H9 (cell line): ENCODE results near the gene EYA4. TPM values are rescaled to one million over a fixed set of nuclear protein-coding genes. Genes with fewer than 3 reads are reported as not detected.

Source experiments
- DNase-seq: peaks from one replicate; pipeline ENCODE4 v3.0.0-alpha.2; 2017
- H2AFZ ChIP-seq: one replicate; pipeline ENCODE4 v1.6.1; 2013; ENCODE audit warnings: mild to moderate bottlenecking, low read length, control low read depth, moderate library complexity
- H2AK5ac ChIP-seq: 2 replicates; pipeline ENCODE4 v1.6.1; 2013; ENCODE audit warnings: low read length, control low read depth, mixed read lengths; ENCODE audit not compliant: insufficient read length
- H2BK120ac ChIP-seq: one replicate; pipeline ENCODE4 v1.6.1; 2013; ENCODE audit warnings: low read depth, mild to moderate bottlenecking, low read length, control low read depth, inconsistent platforms; ENCODE audit not compliant: poor library complexity, severe bottlenecking
- H2BK12ac ChIP-seq: 2 replicates; pipeline ENCODE4 v1.6.1; 2013; ENCODE audit warnings: low read length, control low read depth, mixed read lengths, low read depth; ENCODE audit not compliant: insufficient read length
- H2BK15ac ChIP-seq: 2 replicates; pipeline ENCODE4 v1.6.1; 2013; ENCODE audit warnings: low read depth, low read length, control low read depth
- H2BK20ac ChIP-seq: one replicate; pipeline ENCODE4 v1.6.1; 2013; ENCODE audit warnings: low read depth, mild to moderate bottlenecking, low read length, control low read depth, inconsistent platforms; ENCODE audit not compliant: poor library complexity, severe bottlenecking
- H2BK5ac ChIP-seq: 2 replicates; pipeline ENCODE4 v1.6.1; 2013; ENCODE audit warnings: low read length, control low read depth, mixed read lengths; ENCODE audit not compliant: insufficient read length
- H3K14ac ChIP-seq: 2 replicates; pipeline ENCODE4 v1.6.1; 2013; ENCODE audit warnings: low read length, control low read depth; ENCODE audit not compliant: insufficient read depth
- H3K18ac ChIP-seq: 2 replicates; pipeline ENCODE4 v1.6.1; 2013; ENCODE audit warnings: low read depth, mild to moderate bottlenecking, mixed read lengths, low read length, control low read depth; ENCODE audit not compliant: insufficient read length
- H3K23ac ChIP-seq: 2 replicates; pipeline ENCODE4 v1.6.1; 2013; ENCODE audit warnings: low read length, control low read depth, mixed read lengths, low read depth; ENCODE audit not compliant: insufficient read length
- H3K23me2 ChIP-seq: 2 replicates; pipeline ENCODE4 v1.6.1; 2013; ENCODE audit warnings: low read depth, mild to moderate bottlenecking, mixed read lengths, low read length, control low read depth; ENCODE audit not compliant: insufficient read length, poor library complexity, severe bottlenecking
- H3K27ac ChIP-seq: 2 replicates; pipeline ENCODE4 v1.5.1; 2013; ENCODE audit warnings: low read length, control low read depth, mixed read lengths, low read depth; ENCODE audit not compliant: insufficient read length
- H3K27me3 ChIP-seq: 2 replicates; pipeline ENCODE4 v1.6.1; 2013; ENCODE audit warnings: low read length, control low read depth, inconsistent platforms; ENCODE audit not compliant: insufficient read depth
- H3K4ac ChIP-seq: 2 replicates; pipeline ENCODE4 v1.6.1; 2013; ENCODE audit warnings: low read depth, mild to moderate bottlenecking, control low read depth, inconsistent platforms, low read length, moderate library complexity
- H3K4me1 ChIP-seq: 2 replicates; pipeline ENCODE4 v1.6.1; 2013; ENCODE audit warnings: low read length, control low read depth, inconsistent platforms; ENCODE audit not compliant: insufficient read depth
- H3K4me2 ChIP-seq: 2 replicates; pipeline ENCODE4 v1.6.1; 2013; ENCODE audit warnings: low read length, control low read depth, mixed read lengths; ENCODE audit not compliant: insufficient read length, insufficient read depth
- H3K56ac ChIP-seq: 2 replicates; pipeline ENCODE4 v1.6.1; 2013; ENCODE audit warnings: low read depth, mild to moderate bottlenecking, mixed read lengths, low read length, control low read depth; ENCODE audit not compliant: insufficient read length
- H3K79me1 ChIP-seq: 2 replicates; pipeline ENCODE4 v1.6.1; 2013; ENCODE audit warnings: low read depth, mild to moderate bottlenecking, moderate library complexity, low read length, control low read depth, inconsistent platforms; ENCODE audit not compliant: insufficient read depth, poor library complexity, severe bottlenecking
- H3K79me2 ChIP-seq: 2 replicates; pipeline ENCODE4 v1.6.1; 2013; ENCODE audit warnings: low read length, control low read depth, inconsistent platforms; ENCODE audit not compliant: insufficient read depth
- H3K9ac ChIP-seq: 2 replicates; pipeline ENCODE4 v1.6.1; 2013; ENCODE audit warnings: low read length, control low read depth, mixed read lengths; ENCODE audit not compliant: insufficient read length; ENCODE audit errors: extremely low read depth
- H3K9me3 ChIP-seq: one replicate; pipeline ENCODE4 v1.6.1; 2013; ENCODE audit warnings: low read depth, low read length, inconsistent platforms; ENCODE audit not compliant: control insufficient read depth
- H3T11ph ChIP-seq: one replicate; pipeline ENCODE4 v1.6.1; 2013; ENCODE audit warnings: mild to moderate bottlenecking, low read length, control low read depth, inconsistent platforms
- H4K20me1 ChIP-seq: one replicate; pipeline ENCODE4 v1.6.1; 2013; ENCODE audit not compliant: control insufficient read depth, insufficient read length, insufficient read depth
- H4K5ac ChIP-seq: 2 replicates; pipeline ENCODE4 v1.6.1; 2013; ENCODE audit warnings: low read depth, mild to moderate bottlenecking, mixed read lengths, low read length, control low read depth; ENCODE audit not compliant: insufficient read length
- H4K8ac ChIP-seq: replicated peaks from 2 replicates; pipeline ENCODE4 v1.6.1; 2013; ENCODE audit warnings: low read length, control low read depth, mixed read lengths, low read depth; ENCODE audit not compliant: insufficient read length
- H4K91ac ChIP-seq: 2 replicates; pipeline ENCODE4 v1.6.1; 2013; ENCODE audit warnings: low read depth, mild to moderate bottlenecking, moderate library complexity, mixed read lengths, low read length, control low read depth; ENCODE audit not compliant: insufficient read length
- H3K27ac Mint-ChIP-seq, 3 experiments: 2 replicates in 2 of 3; 3 replicates in 1 of 3; pipeline ENCODE4 v1.8.0; 2020 to 2021; ENCODE audit warnings: mixed read lengths in 3 of 3, mild to moderate bottlenecking in 1 of 3, moderate library complexity in 1 of 3
- H3K27me3 Mint-ChIP-seq: 2 replicates; pipeline ENCODE4 v1.8.0; 2021; ENCODE audit warnings: low read depth, mild to moderate bottlenecking, moderate library complexity, mixed read lengths
- H3K36me3 Mint-ChIP-seq, 3 experiments: 2 replicates in 2 of 3; 3 replicates in 1 of 3; pipeline ENCODE4 v1.8.0; 2020 to 2021; ENCODE audit warnings: low read depth in 3 of 3, mixed read lengths in 3 of 3; ENCODE audit not compliant: insufficient read depth in 1 of 3
- H3K4me1 Mint-ChIP-seq, 2 experiments: 2 replicates each; pipeline ENCODE4 v1.8.0; 2020; ENCODE audit warnings: mixed read lengths in 2 of 2
- H3K4me3 Mint-ChIP-seq, 2 experiments: 2 replicates in 1 of 2; 3 replicates in 1 of 2; pipeline ENCODE4 v1.8.0; 2020 to 2021; ENCODE audit warnings: mild to moderate bottlenecking in 2 of 2, mixed read lengths in 2 of 2, moderate library complexity in 1 of 2
- H3K9me3 Mint-ChIP-seq, 2 experiments: 2 replicates in 1 of 2; 3 replicates in 1 of 2; pipeline ENCODE4 v1.8.0; 2020; ENCODE audit warnings: mild to moderate bottlenecking in 2 of 2, mixed read lengths in 2 of 2, moderate library complexity in 1 of 2
- WGBS: extraction: QIAGEN DNeasy Blood & Tissue Kit; methylation state at CpG from one replicate; pipeline ENCODE4 v1.1.7; 2013; ENCODE audit warnings: missing lambda C conversion rate, low lambda C conversion rate, mixed read lengths; ENCODE audit not compliant: insufficient read length; ENCODE audit errors: extremely low coverage; 5-methylcytosine and 5-hydroxymethylcytosine counted together
- total RNA-seq: library from RNA; stranded (reverse); gene quantifications from 2 replicates; pipeline ENCODE4 v1.2.1, GENCODE V29; 2021
- TF ChIP-seq, protein P1 (sequence below): fragments of 200-600 bp; sonication (generic); conservative IDR thresholded peaks from 3 replicates; pipeline ENCODE4 v1.8.0; 2021; ENCODE audit warnings: antibody characterized with exemption, mild to moderate bottlenecking

The EYA4 gene
- total RNA-seq, 1 experiment from 2014 or later = 0.26 TPM

DNA sequence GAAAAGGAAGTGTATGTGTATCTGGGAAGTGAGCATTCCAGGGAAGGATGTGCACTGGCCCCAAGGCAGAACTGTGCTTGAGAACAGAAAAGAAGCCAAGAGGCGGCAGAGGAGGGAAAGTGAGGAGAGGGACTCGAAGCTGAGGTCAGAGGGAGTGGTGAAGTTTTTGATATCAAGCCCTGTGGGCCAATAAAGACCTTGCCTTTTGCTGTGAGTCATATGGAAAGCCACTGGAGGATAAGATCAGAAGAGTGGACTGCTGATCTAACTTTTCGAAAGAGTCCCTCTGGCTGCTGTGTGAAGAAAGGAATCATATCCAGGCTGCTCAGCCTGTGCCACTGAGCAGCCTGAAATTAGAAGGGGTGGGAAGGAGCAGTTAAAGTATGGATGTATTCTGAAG lies 99.4 kb downstream of the EYA4 start:
- no peak overlapping the region for H2AFZ ChIP-seq
- no peak overlapping the region for H3K27ac ChIP-seq
- H3K23ac ChIP-seq = no peak overlapping the region
- no peaks in the 10 kb centered on the region for H3K23me2 ChIP-seq
- no peaks in the 10 kb centered on the region for H3K9me3 ChIP-seq
- H4K8ac ChIP-seq = no peak overlapping the region
- H3K9ac ChIP-seq = no peak overlapping the region
- H3K27me3 ChIP-seq = no peaks in the 10 kb centered on the region
- H3K79me1 ChIP-seq = no peaks in the 10 kb centered on the region
- H2BK12ac ChIP-seq = no peak overlapping the region
- no peak overlapping the region for H4K5ac ChIP-seq
- H3K4ac ChIP-seq = no peak overlapping the region
- Mint-ChIP-seq H3K27me3 (no peaks in the 10 kb centered on the region; the same call in 1 of the 2 replicates), H3K27ac (no peak overlapping the region), H3K9me3 (no peaks in the 10 kb centered on the region), H3K4me1 (0 out of 4 replicates have a peak, but pooled peaks cover 0 to 2% of the 10 kb centered on the region in 2 experiments), H3K36me3 (no peaks in the 10 kb centered on the region), H3K4me3 (no peak overlapping the region)
- no CpG with 5 or more reads among the region's 3 CpGs for WGBS
- no peak for DNase-seq
- no peak overlapping the region for H3T11ph ChIP-seq
- no peaks in the 10 kb centered on the region for H3K4me1 ChIP-seq
- no peak overlapping the region for H2BK120ac ChIP-seq
- H3K14ac ChIP-seq = no peak overlapping the region
- no peak overlapping the region for H2BK20ac ChIP-seq
- H4K91ac ChIP-seq = no peak overlapping the region
- no peak overlapping the region for H2BK15ac ChIP-seq
- TF ChIP-seq, protein P1, sequence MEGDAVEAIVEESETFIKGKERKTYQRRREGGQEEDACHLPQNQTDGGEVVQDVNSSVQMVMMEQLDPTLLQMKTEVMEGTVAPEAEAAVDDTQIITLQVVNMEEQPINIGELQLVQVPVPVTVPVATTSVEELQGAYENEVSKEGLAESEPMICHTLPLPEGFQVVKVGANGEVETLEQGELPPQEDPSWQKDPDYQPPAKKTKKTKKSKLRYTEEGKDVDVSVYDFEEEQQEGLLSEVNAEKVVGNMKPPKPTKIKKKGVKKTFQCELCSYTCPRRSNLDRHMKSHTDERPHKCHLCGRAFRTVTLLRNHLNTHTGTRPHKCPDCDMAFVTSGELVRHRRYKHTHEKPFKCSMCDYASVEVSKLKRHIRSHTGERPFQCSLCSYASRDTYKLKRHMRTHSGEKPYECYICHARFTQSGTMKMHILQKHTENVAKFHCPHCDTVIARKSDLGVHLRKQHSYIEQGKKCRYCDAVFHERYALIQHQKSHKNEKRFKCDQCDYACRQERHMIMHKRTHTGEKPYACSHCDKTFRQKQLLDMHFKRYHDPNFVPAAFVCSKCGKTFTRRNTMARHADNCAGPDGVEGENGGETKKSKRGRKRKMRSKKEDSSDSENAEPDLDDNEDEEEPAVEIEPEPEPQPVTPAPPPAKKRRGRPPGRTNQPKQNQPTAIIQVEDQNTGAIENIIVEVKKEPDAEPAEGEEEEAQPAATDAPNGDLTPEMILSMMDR = no peak
- no peak overlapping the region for H3K56ac ChIP-seq
- H3K79me2 ChIP-seq = no peaks in the 10 kb centered on the region
- H4K20me1 ChIP-seq = no peaks in the 10 kb centered on the region
- H2AK5ac ChIP-seq = no peak overlapping the region
- H3K4me2 ChIP-seq = no peak overlapping the region
- H3K18ac ChIP-seq = no peak overlapping the region
- no peak overlapping the region for H2BK5ac ChIP-seq
